BLaER1 treated with 17β-estradiol and CSF1 and Interleukin-3, amounts not matched to agents 10 nM and 100 nM (cell line): ENCODE measurements around the gene BAD.

Experiments
- H3K27ac ChIP-seq, 11 experiments: shearing (Covaris generic); formaldehyde crosslinking; 2 replicates each; pipeline ENCODE4 v1.8.1; 2022
- H3K27me3 ChIP-seq, 11 experiments: shearing (Covaris generic); formaldehyde crosslinking; 2 replicates each; pipeline ENCODE4 v1.8.1; 2022
- H3K36me3 ChIP-seq, 11 experiments: shearing (Covaris generic); formaldehyde crosslinking; 2 replicates each; pipeline ENCODE4 v1.8.1; 2022
- H3K4me1 ChIP-seq, 10 experiments: shearing (Covaris generic); formaldehyde crosslinking; 2 replicates each; pipeline ENCODE4 v1.8.1; 2022
- H3K4me2 ChIP-seq, 11 experiments: shearing (Covaris generic); formaldehyde crosslinking; 2 replicates each; pipeline ENCODE4 v1.8.1; 2022
- H3K4me3 ChIP-seq, 10 experiments: shearing (Covaris generic); formaldehyde crosslinking; 2 replicates each; pipeline ENCODE4 v1.8.1; 2022
- H3K9ac ChIP-seq, 11 experiments: shearing (Covaris generic); formaldehyde crosslinking; 2 replicates each; pipeline ENCODE4 v1.8.1; 2022
- H3K9me3 ChIP-seq, 11 experiments: shearing (Covaris generic); formaldehyde crosslinking; replicated peaks in 1 of 11; 2 replicates each; pipeline ENCODE4 v1.8.1; 2022
- H4K20me1 ChIP-seq, 11 experiments: shearing (Covaris generic); formaldehyde crosslinking; 2 replicates each; pipeline ENCODE4 v1.8.1; 2022
- Cebpa-rat ChIP-seq, 11 experiments: shearing (Covaris generic); IDR thresholded peaks; 2 replicates each; pipeline ENCODE4 v1.8.1; 2022

Gene BAD

GRCh38 chr11:64306876-64307622, 22.6 kb upstream of the BAD start:
- Histone ChIP-seq H3K27ac (peak overlapping the region in 10 of 11 experiments; percentile 78 to 97 (median 92); a peak in 20 of 22 replicates), H4K20me1 (peaks cover 22 to 57% (median 44%) of the 10 kb centered on the region in 11 experiments; a peak in 20 of 22 replicates), H3K9me3 (no peaks in the 10 kb centered on the region)

GRCh38 chr11:64306563-64306875, 22.1 kb upstream of the BAD start:
- Histone ChIP-seq H3K4me3 (peak overlapping the region; percentile 69 to 94 (median 84)), H4K20me1 (peaks cover 22 to 52% (median 42%) of the 10 kb centered on the region in 11 experiments; a peak in 20 of 22 replicates), H3K9ac (peak overlapping the region; percentile 85 to 96 (median 92)), H3K36me3 (peaks cover 15 to 45% (median 24%) of the 10 kb centered on the region in 11 experiments; a peak in 20 of 22 replicates), H3K4me1 (peaks cover 27 to 64% (median 37%) of the 10 kb centered on the region in 10 experiments), H3K4me2 (peak overlapping the region; percentile 92 to 100 (median 97)), H3K27ac (peak overlapping the region; percentile 64 to 97 (median 92); a peak in 21 of 22 replicates), H3K27me3 (peaks cover 6 to 13% (median 8%) of the 10 kb centered on the region in 11 experiments), H3K9me3 (no peaks in the 10 kb centered on the region)
- no peak for TF ChIP-seq Cebpa-rat (IDR thresholded peaks at IDR 0.05)

More at GRCh38 chr11:64306876-64307622, 22.6 kb upstream of the BAD start:
- TF ChIP-seq Cebpa-rat (IDR thresholded peaks at IDR 0.05) = no peak
- H3K36me3 ChIP-seq = peaks cover 15 to 48% (median 26%) of the 10 kb centered on the region in 11 experiments; a peak in 20 of 22 replicates
- H3K4me3 ChIP-seq = peak overlapping the region; percentile 69 to 94 (median 84)
- H3K9ac ChIP-seq = peak overlapping the region; percentile 85 to 96 (median 92)
- H3K4me1 ChIP-seq = peaks cover 27 to 61% (median 37%) of the 10 kb centered on the region in 10 experiments
- peak overlapping the region; percentile 92 to 100 (median 97) for H3K4me2 ChIP-seq
- peaks cover under 1 to 7% (median 2%) of the 10 kb centered on the region in 11 experiments; a peak in 21 of 22 replicates for H3K27me3 ChIP-seq

- H3K4me2 ChIP-seq = peak overlapping the region; percentile 92 to 100 (median 97)
- peaks cover 18 to 47% (median 36%) of the 10 kb centered on the region in 11 experiments; a peak in 20 of 22 replicates for H4K20me1 ChIP-seq
- H3K27me3 ChIP-seq = peaks cover 12 to 19% (median 14%) of the 10 kb centered on the region in 11 experiments
- peaks cover 12 to 39% (median 19%) of the 10 kb centered on the region in 11 experiments; a peak in 19 of 22 replicates for H3K36me3 ChIP-seq
- TF ChIP-seq Cebpa-rat (IDR thresholded peaks at IDR 0.05) = no peak
- no peaks in the 10 kb centered on the region for H3K9me3 ChIP-seq
- peaks cover 30 to 64% (median 34%) of the 10 kb centered on the region in 10 experiments for H3K4me1 ChIP-seq
- H3K4me3 ChIP-seq = peak overlapping the region; percentile 69 to 94 (median 84)
- peak overlapping the region; percentile 64 to 97 (median 92) for H3K27ac ChIP-seq
- H3K9ac ChIP-seq = peak overlapping the region; percentile 85 to 96 (median 92)
Measured at GRCh38 chr11:64305691-64306562, 21.5 kb upstream of the BAD start.

- Histone ChIP-seq H3K27ac (peak within 1 kb of the TSS; percentile 85 to 98 (median 97)), H3K9me3 (no peaks in the 10 kb centered on the region), H3K9ac (peak within 1 kb of the TSS; percentile 85 to 96 (median 94)), H3K4me2 (peak within 1 kb of the TSS; percentile 92 to 100 (median 97)), H3K4me1 (peaks cover 34 to 65% (median 40%) of the 10 kb centered on the region in 10 experiments), H3K4me3 (peak within 1 kb of the TSS; percentile 69 to 94 (median 84)), H3K27me3 (peaks cover 19 to 26% (median 21%) of the 10 kb centered on the region in 11 experiments), H4K20me1 (peaks cover 19 to 47% (median 35%) of the 10 kb centered on the region in 11 experiments; a peak in 20 of 22 replicates), H3K36me3 (peaks cover 11 to 32% (median 15%) of the 10 kb centered on the region in 11 experiments; a peak in 19 of 22 replicates)
- peak in 4 of 11 experiments; percentile 28 to 50 (median 42); a peak in 3 of 22 replicates for TF ChIP-seq Cebpa-rat (IDR thresholded peaks at IDR 0.05)
Measured at GRCh38 chr11:64305075-64305690, 20.7 kb upstream of the BAD start, which contains the start of gene ESRRA. ESRRA (plus strand) TSS chr11:64305524; CDS start chr11:64307180, 1,656 bp downstream.

- H3K4me1 ChIP-seq = peaks cover 41 to 67% (median 47%) of the 10 kb centered on the region in 10 experiments
- TF ChIP-seq Cebpa-rat (IDR thresholded peaks at IDR 0.05) = no peak
Measured at GRCh38 chr11:64304316-64305072, 20.0 kb upstream of the BAD start.

GRCh38 chr11:64304032-64304315, 19.5 kb upstream of the BAD start:
- peak overlapping the region; percentile 85 to 95 (median 91); a peak in 21 of 22 replicates for H3K9ac ChIP-seq
- H3K4me1 ChIP-seq = peaks cover 46 to 67% (median 52%) of the 10 kb centered on the region in 10 experiments
- peaks cover 11 to 20% (median 14%) of the 10 kb centered on the region in 11 experiments; a peak in 19 of 22 replicates for H3K36me3 ChIP-seq
- H3K4me3 ChIP-seq = peak overlapping the region; percentile 58 to 72 (median 66); a peak in 19 of 20 replicates
- H3K9me3 ChIP-seq = no peaks in the 10 kb centered on the region
- no peak for TF ChIP-seq Cebpa-rat (IDR thresholded peaks at IDR 0.05)
- H3K27me3 ChIP-seq = peaks cover 31 to 38% (median 33%) of the 10 kb centered on the region in 11 experiments
- H3K27ac ChIP-seq = peak overlapping the region in 10 of 11 experiments; percentile 91 to 98 (median 96); a peak in 19 of 22 replicates
- peak overlapping the region; percentile 80 to 99 (median 91) for H3K4me2 ChIP-seq
- peaks cover 19 to 47% (median 40%) of the 10 kb centered on the region in 11 experiments; a peak in 21 of 22 replicates for H4K20me1 ChIP-seq

More at GRCh38 chr11:64304316-64305072, 20.0 kb upstream of the BAD start:
- Histone ChIP-seq H4K20me1 (peaks cover 19 to 47% (median 36%) of the 10 kb centered on the region in 11 experiments; a peak in 20 of 22 replicates), H3K4me3 (peak overlapping the region; percentile 58 to 72 (median 66)), H3K9me3 (no peaks in the 10 kb centered on the region), H3K27me3 (peaks cover 26 to 33% (median 28%) of the 10 kb centered on the region in 11 experiments), H3K27ac (peak overlapping the region; percentile 85 to 98 (median 96)), H3K9ac (peak overlapping the region; percentile 85 to 95 (median 91)), H3K4me2 (peak overlapping the region; percentile 80 to 99 (median 91)), H3K36me3 (peaks cover 11 to 25% (median 14%) of the 10 kb centered on the region in 11 experiments; a peak in 19 of 22 replicates)
